Measurements from ENCODE around the gene BLOC1S5.

GRCh38 chr6:8087870-8088754 lies 23.9 kb upstream of the BLOC1S5 start:
- TF ChIP-seq CTCF (conservative IDR thresholded peaks at IDR 0.05): no peak
- no peak for TF ChIP-seq EZH2 (IDR thresholded peaks at IDR 0.05; ENCODE audit: low read depth)

Measured in PC-9 (cell line).